ENCODE data around the gene PDHA1. TPM values are rescaled to one million over a fixed set of nuclear protein-coding genes. Genes with fewer than 3 reads are reported as not detected.

PDHA1 gene
- 113 TPM for polyA plus RNA-seq (2013, experiment 1 of 2)
- 117 TPM for polyA plus RNA-seq (2013, experiment 2 of 2)

DNA sequence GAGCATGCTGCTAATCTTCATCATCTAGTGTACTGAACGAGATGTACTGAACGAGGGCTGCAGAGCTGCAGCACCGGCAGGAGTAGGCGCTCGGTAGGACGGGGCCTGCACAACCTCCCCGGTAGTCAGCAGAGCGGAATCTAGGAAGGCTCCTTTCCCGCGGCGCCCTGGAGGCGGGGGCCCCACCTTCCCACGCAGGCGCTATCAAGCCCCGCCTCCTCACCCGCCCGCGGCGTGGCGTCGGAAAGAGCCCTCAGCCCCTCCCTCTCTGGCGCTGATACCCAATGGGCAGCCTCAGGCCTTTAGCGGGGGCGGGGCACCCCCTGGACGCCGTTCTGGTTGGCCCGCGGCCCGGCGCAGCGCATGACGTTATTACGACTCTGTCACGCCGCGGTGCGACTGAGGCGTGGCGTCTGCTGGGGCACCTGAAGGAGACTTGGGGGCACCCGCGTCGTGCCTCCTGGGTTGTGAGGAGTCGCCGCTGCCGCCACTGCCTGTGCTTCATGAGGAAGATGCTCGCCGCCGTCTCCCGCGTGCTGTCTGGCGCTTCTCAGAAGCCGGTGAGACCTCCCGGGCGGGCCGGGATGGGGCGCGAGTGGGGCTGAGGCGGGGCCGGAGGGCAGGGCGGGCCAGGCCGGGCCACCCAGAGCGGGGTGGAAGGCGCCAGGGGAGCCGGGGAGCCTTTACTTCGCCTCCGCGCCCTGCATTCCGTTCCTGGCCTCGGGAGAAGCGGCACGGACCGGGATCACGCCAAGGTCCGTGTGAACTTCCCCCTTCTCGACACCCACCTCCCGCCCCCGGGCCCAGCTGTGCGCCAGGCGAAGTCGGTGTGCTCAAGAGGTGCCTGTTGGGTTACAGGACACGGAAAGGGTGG is at the start of gene PDHA1:
TSS of gene PDHA1 (plus strand) at position 393 of the 874 bp plus-strand sequence. CDS start at position 504, 111 bp downstream.
- WGBS: under 1% methylated on average over 81 of the region's 81 CpGs
- no peaks in the 10 kb centered on the region for H3K9me3 ChIP-seq (ENCODE audit: insufficient read depth, low read depth, low read length)

DNA sequence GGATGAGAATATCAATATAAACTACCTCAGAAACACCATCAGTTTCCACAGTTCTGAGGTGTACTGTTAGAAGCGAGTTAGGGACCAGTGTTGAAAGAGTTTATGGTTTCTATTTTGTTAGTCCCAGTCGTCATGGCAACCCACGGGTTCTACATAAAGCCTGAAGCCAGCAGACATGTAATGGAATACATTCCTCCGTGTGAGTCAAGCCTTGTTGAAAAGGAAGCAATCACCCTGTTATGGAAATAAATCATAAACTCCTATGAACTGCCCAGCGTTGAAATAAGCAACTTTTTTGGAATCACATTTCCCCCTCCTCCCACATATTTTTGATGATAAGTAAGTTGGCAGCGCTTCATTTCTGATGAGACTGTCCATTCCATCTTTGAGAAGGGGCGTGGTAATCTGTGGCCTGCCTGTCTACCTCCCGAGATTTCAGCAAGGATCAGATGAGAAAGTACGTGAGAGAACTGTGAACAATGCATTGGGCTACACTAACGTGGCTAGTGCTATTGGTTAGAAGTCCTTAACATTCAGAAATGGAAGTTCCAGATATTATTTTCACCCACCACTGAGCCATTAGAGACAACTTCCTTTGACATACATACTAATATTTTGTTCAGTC is 40.4 kb upstream of the PDHA1 start:
- no peaks in the 10 kb centered on the region for H3K36me3 ChIP-seq (ENCODE audit: insufficient read depth, low read length)
- 93% methylated on average over 9 of the region's 10 CpGs for WGBS

More for the DNA sequence above, at the start of gene PDHA1:
- H3K36me3 ChIP-seq (ENCODE audit: insufficient read depth, low read length): 0 out of 2 replicates have a peak, but pooled peaks cover 5% of the 10 kb centered on the region
- no peaks in the 10 kb centered on the region for H3K27me3 ChIP-seq (ENCODE audit: insufficient read depth, low read length)
- peaks cover 6% of the 10 kb centered on the region; the same call in 1 of the 2 replicates for H3K4me1 ChIP-seq (ENCODE audit: insufficient read depth, low read length)
- H3K9ac ChIP-seq (ENCODE audit: low read depth, low read length): peak within 1 kb of the TSS; percentile 74
- H3K27ac ChIP-seq (ENCODE audit: low read depth, low read length): peak within 1 kb of the TSS; percentile 68
- peak within 1 kb of the TSS; percentile 89 for H3K4me3 ChIP-seq (ENCODE audit: low read length)

DNA sequence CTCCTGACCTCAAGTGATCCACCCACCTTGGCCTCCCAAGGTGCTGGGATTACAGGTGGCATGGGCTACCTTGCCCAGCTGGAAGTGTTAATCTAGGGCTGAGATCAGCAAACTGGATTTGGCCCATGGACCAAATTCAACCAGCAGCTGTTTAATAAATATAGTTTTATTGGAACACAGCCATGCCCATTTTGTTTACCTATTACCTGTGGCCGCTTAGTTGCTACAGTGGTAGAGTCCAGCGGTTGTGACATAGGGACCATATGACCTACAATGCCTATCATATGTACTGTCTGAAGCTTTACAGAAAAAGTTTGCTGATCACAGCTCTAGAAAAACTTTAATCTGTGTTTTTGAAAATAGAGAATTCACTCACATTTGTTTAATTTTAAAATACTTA is 17.2 kb upstream of the PDHA1 start:
- Histone ChIP-seq H3K4me1 (ENCODE audit: insufficient read depth, low read length) (no peaks in the 10 kb centered on the region), H3K27me3 (ENCODE audit: insufficient read depth, low read length) (no peaks in the 10 kb centered on the region), H3K9me3 (ENCODE audit: insufficient read depth, low read depth, low read length) (no peaks in the 10 kb centered on the region), H3K4me3 (ENCODE audit: low read length) (no peak overlapping the region), H3K36me3 (ENCODE audit: insufficient read depth, low read length) (no peaks in the 10 kb centered on the region), H3K27ac (ENCODE audit: low read depth, low read length) (no peak overlapping the region), H3K9ac (ENCODE audit: low read depth, low read length) (no peak overlapping the region)
- no CpG with 5 or more reads among the region's 2 CpGs for WGBS

More for the DNA sequence above, 40.4 kb upstream of the PDHA1 start:
- Histone ChIP-seq H3K4me1 (ENCODE audit: insufficient read depth, low read length) (no peaks in the 10 kb centered on the region), H3K27me3 (ENCODE audit: insufficient read depth, low read length) (no peaks in the 10 kb centered on the region), H3K27ac (ENCODE audit: low read depth, low read length) (no peak overlapping the region), H3K9ac (ENCODE audit: low read depth, low read length) (no peak overlapping the region), H3K4me3 (ENCODE audit: low read length) (no peak overlapping the region), H3K9me3 (ENCODE audit: insufficient read depth, low read depth, low read length) (no peaks in the 10 kb centered on the region)

DNA sequence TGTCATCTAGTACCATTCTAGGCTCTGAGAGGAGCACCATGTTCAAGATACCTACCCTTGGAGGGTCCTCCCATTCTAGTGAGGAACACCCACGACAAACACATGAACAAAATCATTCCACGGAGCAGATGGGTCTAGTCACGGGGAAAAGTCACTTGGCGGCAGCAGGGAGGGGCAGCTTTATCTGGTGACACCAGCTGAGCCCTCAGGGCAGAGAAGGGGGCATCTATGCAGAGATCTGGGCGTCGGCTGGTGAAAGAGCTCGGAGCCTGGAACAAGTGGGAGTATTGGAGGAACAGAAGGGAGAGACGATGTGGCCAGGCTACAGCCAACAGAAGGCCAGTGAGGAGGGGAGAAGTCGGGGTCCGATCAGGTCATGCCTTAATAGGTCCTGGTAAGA is 11.9 kb upstream of the PDHA1 start:
- 95% methylated on average over 10 of the region's 10 CpGs for WGBS
- Histone ChIP-seq H3K27me3 (ENCODE audit: insufficient read depth, low read length) (no peaks in the 10 kb centered on the region), H3K27ac (ENCODE audit: low read depth, low read length) (no peak overlapping the region), H3K4me3 (ENCODE audit: low read length) (no peak overlapping the region), H3K9me3 (ENCODE audit: insufficient read depth, low read depth, low read length) (0 out of 2 replicates have a peak, but pooled peaks cover 3% of the 10 kb centered on the region), H3K36me3 (ENCODE audit: insufficient read depth, low read length) (no peaks in the 10 kb centered on the region), H3K4me1 (ENCODE audit: insufficient read depth, low read length) (0 out of 2 replicates have a peak, but pooled peaks cover 4% of the 10 kb centered on the region), H3K9ac (ENCODE audit: low read depth, low read length) (no peak overlapping the region)

DNA sequence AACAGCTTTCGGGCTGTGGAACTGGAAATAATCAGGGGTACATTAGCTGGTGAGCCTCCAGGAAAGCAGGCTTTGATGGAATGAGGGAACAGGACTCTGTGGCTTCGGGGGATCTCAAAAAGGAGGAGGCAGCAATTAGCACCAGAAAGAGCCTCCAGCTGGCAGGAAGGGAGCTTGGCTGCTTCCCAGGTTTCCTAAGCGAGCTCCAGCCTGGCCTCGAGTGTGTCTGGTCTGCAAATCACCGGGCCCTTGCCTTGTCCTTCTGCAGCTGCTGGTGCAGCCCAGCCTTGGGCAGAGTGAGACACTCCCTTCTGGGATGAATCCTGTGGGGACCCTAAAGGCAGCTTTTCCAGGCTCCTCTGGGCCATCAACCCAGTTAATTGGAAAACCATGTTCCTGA is 10.7 kb upstream of the PDHA1 start:
- Histone ChIP-seq H3K27ac (ENCODE audit: low read depth, low read length) (no peak overlapping the region), H3K4me3 (ENCODE audit: low read length) (no peak overlapping the region)

DNA sequence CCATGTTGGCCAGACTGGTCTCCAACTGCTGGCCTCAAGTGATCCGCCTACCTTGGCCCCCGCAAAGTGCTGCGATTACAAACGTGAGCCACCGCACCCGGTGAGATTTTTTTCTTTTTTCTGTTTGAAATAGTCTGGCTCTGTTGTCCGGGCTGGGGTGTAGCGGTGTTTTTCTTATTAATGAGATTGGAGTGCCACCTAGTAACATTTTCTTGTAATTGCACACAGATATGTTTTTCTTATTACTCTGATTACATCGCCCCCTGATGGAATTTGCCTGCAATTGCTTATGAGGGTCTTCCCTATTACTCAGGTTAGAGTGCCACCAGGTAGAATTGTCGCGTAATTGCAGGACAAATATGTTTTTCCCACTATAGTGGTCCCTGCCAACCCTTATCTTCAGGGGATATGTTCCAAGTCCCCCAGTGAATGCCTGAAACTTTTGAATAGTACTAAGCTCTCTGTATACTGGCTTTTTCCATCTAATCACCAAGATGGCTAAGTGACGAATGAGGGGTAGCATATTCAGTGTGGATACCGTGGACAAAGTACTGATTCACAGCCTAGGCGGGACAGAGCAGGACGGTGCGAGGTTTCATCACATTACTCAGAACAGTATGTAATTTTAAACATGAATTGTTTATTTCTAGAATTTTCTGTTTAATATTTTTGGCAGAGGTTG is 8.6 kb upstream of the PDHA1 start:
- 0 out of 2 replicates have a peak, but pooled peaks cover 4% of the 10 kb centered on the region for H3K4me1 ChIP-seq (ENCODE audit: insufficient read depth, low read length)
- 0 out of 2 replicates have a peak, but pooled peaks cover 3% of the 10 kb centered on the region for H3K9me3 ChIP-seq (ENCODE audit: insufficient read depth, low read depth, low read length)
- 75% methylated on average over 10 of the region's 16 CpGs for WGBS
- H3K27me3 ChIP-seq (ENCODE audit: insufficient read depth, low read length): no peaks in the 10 kb centered on the region
- H3K36me3 ChIP-seq (ENCODE audit: insufficient read depth, low read length): no peaks in the 10 kb centered on the region
- no peak overlapping the region for H3K4me3 ChIP-seq (ENCODE audit: low read length)
- H3K9ac ChIP-seq (ENCODE audit: low read depth, low read length): no peak overlapping the region
- H3K27ac ChIP-seq (ENCODE audit: low read depth, low read length): no peak overlapping the region

More for the DNA sequence above, 10.7 kb upstream of the PDHA1 start:
- no peaks in the 10 kb centered on the region for H3K36me3 ChIP-seq (ENCODE audit: insufficient read depth, low read length)
- 0 out of 2 replicates have a peak, but pooled peaks cover 4% of the 10 kb centered on the region for H3K4me1 ChIP-seq (ENCODE audit: insufficient read depth, low read length)
- 0 out of 2 replicates have a peak, but pooled peaks cover 3% of the 10 kb centered on the region for H3K9me3 ChIP-seq (ENCODE audit: insufficient read depth, low read depth, low read length)
- H3K27me3 ChIP-seq (ENCODE audit: insufficient read depth, low read length): no peaks in the 10 kb centered on the region
- no peak overlapping the region for H3K9ac ChIP-seq (ENCODE audit: low read depth, low read length)
- WGBS: 55% methylated on average over 5 of the region's 5 CpGs

DNA sequence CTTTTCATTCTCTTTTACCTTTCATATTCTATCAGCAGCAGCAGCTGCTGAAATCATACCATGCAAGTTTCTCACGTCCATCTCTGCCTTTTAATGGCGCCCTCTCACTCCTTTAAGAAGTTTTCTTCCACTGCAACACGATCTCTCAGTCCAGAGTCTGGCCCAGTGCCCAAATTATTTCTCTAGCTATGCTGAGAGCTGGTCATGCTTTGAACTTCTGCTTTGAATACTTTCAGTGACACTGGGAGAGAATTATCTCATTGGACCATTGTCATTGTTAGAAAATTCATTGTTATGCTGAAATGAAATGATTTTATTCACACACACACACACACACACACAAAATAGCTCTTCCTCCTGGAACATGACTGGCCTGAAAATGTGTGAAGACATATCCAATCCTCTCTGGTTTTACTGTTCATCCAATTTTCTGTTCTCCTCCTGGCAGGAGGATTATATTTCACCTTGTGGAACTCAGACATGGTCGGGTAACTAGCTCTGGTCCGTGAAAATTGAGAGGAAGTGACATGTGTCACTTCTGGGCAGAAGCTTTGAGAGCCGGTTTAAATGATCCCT is 1.3 kb upstream of the PDHA1 start:
- H3K27me3 ChIP-seq (ENCODE audit: insufficient read depth, low read length): no peaks in the 10 kb centered on the region
- H3K4me1 ChIP-seq (ENCODE audit: insufficient read depth, low read length): peaks cover 6% of the 10 kb centered on the region; the same call in 1 of the 2 replicates
- no peaks in the 10 kb centered on the region for H3K9me3 ChIP-seq (ENCODE audit: insufficient read depth, low read depth, low read length)
- H3K36me3 ChIP-seq (ENCODE audit: insufficient read depth, low read length): no peaks in the 10 kb centered on the region
- H3K27ac ChIP-seq (ENCODE audit: low read depth, low read length): no peak overlapping the region
- no peak overlapping the region for H3K9ac ChIP-seq (ENCODE audit: low read depth, low read length)
- H3K4me3 ChIP-seq (ENCODE audit: low read length): no peak overlapping the region
- 79% methylated on average over 6 of the region's 6 CpGs for WGBS

DNA sequence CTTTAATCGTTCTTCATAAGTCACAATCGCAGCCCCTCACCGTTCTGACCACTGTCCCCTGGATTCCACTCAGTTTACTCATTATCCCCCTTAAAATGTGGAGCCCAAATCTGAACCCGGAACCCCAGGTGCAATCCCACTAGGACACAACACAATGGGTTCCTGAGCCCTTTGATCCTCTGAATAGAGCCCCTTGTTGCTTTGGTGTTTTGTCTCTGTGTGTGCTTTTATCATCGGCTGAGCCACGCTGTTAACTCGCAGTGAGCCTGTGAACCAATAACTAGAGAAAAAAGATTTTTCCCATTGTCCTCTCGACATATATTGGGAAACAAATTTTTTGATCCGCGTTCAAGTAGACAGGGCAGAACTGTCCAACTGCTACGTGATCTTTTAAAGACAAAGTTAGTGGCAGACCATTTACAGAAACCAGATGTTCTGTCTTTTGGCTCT is 617 bp upstream of the PDHA1 start:
- Histone ChIP-seq H3K36me3 (ENCODE audit: insufficient read depth, low read length) (0 out of 2 replicates have a peak, but pooled peaks cover 4% of the 10 kb centered on the region), H3K4me1 (ENCODE audit: insufficient read depth, low read length) (peaks cover 6% of the 10 kb centered on the region; the same call in 1 of the 2 replicates), H3K9me3 (ENCODE audit: insufficient read depth, low read depth, low read length) (no peaks in the 10 kb centered on the region), H3K9ac (ENCODE audit: low read depth, low read length) (peak overlapping the region; percentile 74), H3K27me3 (ENCODE audit: insufficient read depth, low read length) (no peaks in the 10 kb centered on the region), H3K27ac (ENCODE audit: low read depth, low read length) (peak overlapping the region; percentile 68), H3K4me3 (ENCODE audit: low read length) (peak overlapping the region; percentile 89)
- 36% methylated on average over 11 of the region's 11 CpGs for WGBS

DNA sequence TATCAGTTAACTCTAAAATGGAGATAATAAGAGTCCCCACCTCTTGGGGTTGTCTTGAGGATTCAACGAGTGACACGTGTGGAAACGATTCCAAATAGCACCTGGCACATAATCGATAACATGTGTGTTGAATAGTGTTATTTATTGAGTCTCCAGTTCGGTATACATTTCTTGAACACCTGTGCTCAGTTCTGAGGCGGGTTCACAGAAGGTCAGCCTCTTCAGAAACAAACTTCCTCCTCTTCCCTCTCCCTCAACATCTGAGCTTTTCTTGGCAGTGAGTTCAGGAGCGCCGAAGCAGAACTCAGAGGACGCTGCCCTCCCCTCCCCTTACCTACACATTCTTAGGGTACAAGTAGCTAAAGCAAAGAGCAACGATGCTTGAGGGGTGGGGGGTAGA is 934 bp downstream of the PDHA1 start:
- WGBS: 42% methylated on average over 10 of the region's 10 CpGs
- Histone ChIP-seq H3K27me3 (ENCODE audit: insufficient read depth, low read length) (no peaks in the 10 kb centered on the region), H3K36me3 (ENCODE audit: insufficient read depth, low read length) (peaks cover 14% of the 10 kb centered on the region), H3K27ac (ENCODE audit: low read depth, low read length) (no peak overlapping the region), H3K9me3 (ENCODE audit: insufficient read depth, low read depth, low read length) (no peaks in the 10 kb centered on the region), H3K4me3 (ENCODE audit: low read length) (peak overlapping the region; percentile 89), H3K9ac (ENCODE audit: low read depth, low read length) (0 out of 2 replicates have a peak overlapping the region, but pooled peaks have one; percentile 70), H3K4me1 (ENCODE audit: insufficient read depth, low read length) (peaks cover 6% of the 10 kb centered on the region; the same call in 1 of the 2 replicates)

DNA sequence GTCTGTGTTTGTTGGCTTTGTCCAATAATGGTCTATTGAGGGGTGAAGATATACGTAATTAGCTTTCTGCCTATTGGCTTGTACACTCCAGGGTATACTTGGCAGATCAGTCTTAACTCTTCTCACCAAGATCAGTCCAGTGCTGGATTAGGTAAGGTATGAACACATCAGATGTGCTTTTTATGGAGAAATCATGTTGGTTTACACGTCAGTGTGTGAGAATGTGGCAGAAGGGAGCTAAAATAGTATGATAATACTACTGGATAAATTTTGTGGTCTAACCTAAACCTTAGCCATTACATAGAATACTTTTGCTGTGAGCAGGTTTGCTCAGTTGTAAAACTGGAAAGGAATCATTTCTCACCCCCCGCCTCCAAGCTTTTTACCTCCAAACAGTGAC is 4.2 kb downstream of the PDHA1 start:
- no peak overlapping the region for H3K4me3 ChIP-seq (ENCODE audit: low read length)
- H3K9me3 ChIP-seq (ENCODE audit: insufficient read depth, low read depth, low read length): no peaks in the 10 kb centered on the region
- H3K4me1 ChIP-seq (ENCODE audit: insufficient read depth, low read length): peaks cover 2% of the 10 kb centered on the region; the same call in 1 of the 2 replicates
- no peak overlapping the region for H3K9ac ChIP-seq (ENCODE audit: low read depth, low read length)
- H3K27me3 ChIP-seq (ENCODE audit: insufficient read depth, low read length): no peaks in the 10 kb centered on the region
- H3K27ac ChIP-seq (ENCODE audit: low read depth, low read length): no peak overlapping the region
- peaks cover 40% of the 10 kb centered on the region for H3K36me3 ChIP-seq (ENCODE audit: insufficient read depth, low read length)
- WGBS: 92% methylated on average over 3 of the region's 3 CpGs
